Ramos (cell line): ENCODE results near the gene CERS6.
"Not testable (repeated sequence)": the region's sequence is repeated elsewhere in the genome, so short reads cannot be mapped to it uniquely, and the experiment has no call there.

Source experiments
- in situ Hi-C: fragments of 300-500 bp; cut with MboI; formaldehyde crosslinking; loops from one replicate; pipeline ENCODE4 v1.14.3; 2022; ENCODE audit warnings: low sequenced_read_pairs; ENCODE audit not compliant: unreplicated experiment

The CERS6 gene

DNA sequence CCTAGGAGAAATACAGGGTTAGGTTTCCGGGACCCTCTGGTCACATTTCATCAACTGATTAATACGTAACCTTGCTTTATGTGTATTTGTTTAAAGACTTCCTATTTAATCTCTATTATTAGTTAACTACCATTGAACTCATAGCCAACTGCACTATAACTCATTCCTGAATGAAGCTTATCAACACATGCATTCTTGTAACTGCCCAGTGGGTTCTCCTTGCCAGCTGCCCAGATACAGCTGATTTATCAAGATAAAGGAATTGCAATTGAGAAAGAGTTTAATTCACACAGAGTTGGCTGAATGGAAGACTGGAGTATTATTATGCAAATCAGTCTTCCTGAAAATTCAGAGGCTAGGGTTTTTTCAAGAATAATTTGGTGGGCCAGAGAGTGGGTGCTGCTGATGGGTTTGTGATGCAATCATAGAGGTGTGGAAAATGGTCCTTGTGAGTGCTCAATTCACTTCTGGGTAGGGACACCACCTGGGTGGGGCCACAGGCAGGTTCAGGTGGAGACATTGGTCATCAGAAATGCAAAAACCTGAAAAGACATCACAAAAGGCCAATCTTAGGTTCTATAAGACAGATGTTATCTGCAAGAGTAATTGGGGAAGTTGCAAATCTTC lies 325.2 kb downstream of the CERS6 start:
- in situ Hi-C loops = loop anchor here (10.0 kb wide), 1 partner anchor 153 kb away; no protein-coding TSS in a partner anchor

DNA sequence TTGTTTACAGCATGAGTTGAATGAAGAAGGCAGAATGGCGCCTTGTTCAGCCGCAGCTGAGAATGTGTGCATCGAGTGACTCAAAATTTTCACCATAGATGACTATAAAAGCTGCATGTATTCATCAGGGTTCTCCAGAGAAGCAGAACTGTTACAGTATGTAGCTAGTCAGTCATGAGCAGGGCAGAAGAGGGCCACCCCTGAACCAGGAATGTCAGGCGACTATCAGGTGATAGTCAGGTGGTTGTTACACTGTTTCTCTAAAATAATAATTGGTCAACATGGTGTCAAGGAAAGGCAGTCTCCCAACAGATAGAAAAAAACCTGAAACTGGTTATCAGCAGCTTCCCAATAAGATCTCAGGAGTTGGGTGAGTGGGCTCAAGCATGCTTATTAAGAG lies 326.2 kb downstream of the CERS6 start:
- in situ Hi-C loops = loop anchor here (10.0 kb wide), 1 partner anchor 153 kb away; no protein-coding TSS in a partner anchor

GRCh38 chr2:168784993-168785392 lies 328.9 kb downstream of the CERS6 start:
- in situ Hi-C loops = loop anchor here (10.0 kb wide), 1 partner anchor 150 kb away; no protein-coding TSS in a partner anchor

DNA sequence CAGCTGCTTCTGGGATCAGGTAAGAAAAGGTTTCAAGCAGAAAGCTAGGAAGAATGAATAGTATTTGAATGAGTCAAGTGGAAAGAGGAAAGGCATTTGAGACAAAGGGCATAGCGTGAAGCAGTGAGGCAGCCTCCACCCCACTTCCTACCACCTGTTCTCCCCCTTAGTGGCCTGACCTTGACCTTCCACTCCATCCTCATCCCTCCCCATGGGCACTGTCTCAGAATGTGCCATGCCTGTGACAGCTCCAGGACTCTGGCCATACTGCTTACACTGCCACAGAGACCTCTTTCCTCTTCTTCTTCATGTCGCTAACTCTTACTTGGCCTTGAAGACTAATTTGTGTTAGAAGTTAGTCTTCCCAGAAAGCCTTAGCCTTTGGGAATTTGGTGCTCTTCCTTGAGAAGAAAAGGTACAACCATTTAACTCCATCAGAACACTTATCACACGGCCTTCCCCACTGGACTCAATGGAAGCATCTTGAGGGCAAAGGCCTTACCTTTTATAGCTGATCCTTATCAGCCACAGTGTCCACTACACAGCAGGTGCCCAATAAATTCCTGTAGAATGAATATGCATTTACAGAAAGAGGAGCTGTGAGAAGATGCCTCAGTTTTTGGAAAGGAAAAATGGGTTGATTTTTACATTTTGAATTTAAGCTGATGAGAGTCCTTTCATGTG lies 331.2 kb downstream of the CERS6 start:
- in situ Hi-C loops = loop anchor here (10.0 kb wide), 1 partner anchor 148 kb away; no protein-coding TSS in a partner anchor

GRCh38 chr2:168787782-168788376 lies 331.8 kb downstream of the CERS6 start:
- in situ Hi-C loops = loop anchor here (10.0 kb wide), 1 partner anchor 147 kb away; no protein-coding TSS in a partner anchor

DNA sequence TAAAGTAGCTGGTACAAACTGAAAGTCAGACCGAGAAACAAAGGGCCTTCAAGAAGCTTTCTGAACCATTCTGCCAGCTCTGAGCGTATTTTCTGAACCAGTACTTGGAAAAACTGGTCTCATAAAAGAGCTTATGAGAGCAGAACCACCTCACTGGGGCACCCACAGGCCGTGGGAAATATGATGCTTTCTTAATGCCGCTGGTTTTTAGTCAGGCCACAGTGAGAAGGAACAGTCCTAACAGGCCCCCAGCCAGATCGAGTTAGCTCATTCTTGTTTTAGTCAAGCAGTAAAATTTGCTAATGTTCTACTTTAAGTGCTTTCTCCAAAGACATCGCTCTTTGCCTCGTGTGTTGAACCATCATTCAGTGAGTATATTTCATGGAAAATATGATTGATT lies 333.7 kb downstream of the CERS6 start:
- in situ Hi-C loops = loop anchor here (10.0 kb wide), 1 partner anchor 145 kb away; no protein-coding TSS in a partner anchor

- in situ Hi-C loops = no loop called here
These were observed 334.3 kb downstream of the CERS6 start for GRCh38 chr2:168790226-168790902.

DNA sequence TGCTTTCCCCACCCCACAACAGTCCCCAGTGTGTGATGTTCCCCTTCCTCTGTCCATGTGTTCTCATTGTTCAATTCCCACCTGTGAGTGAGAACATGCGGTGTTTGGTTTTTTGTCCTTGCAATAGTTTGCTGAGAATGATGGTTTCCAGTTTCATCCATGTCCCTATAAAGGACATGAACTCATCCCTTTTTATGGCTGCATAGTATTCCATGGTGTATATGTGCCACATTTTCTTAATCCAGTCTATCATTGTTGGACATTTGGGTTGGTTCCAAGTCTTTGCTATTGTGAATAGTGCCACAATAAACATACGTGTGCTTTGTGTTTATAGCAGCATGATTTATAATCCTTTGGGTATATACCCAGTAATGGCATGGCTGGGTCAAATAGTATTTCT lies 335.1 kb downstream of the CERS6 start:
- in situ Hi-C loops = not testable (repeated sequence)

- in situ Hi-C loops = no loop called here
These were observed 337.5 kb downstream of the CERS6 start for GRCh38 chr2:168793596-168793995.

DNA sequence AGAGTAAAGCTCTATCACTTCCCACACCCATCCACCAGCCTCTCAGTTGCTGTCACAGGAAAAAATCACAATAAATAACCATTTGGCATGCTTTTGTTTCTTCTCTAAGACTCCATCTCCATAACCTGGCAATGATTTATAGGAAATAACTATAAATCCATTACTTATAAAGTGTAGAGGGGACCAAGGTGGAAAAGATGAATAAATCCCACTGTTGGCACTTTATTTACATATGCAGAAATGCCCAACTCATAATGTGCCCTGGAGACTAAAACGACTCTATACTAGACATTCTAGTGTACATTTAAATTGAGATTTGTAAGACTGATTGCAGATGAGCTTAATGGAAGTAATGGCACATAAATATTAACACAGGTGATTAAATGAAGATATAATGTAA lies 338.9 kb downstream of the CERS6 start:
- in situ Hi-C loops = no loop called here

- in situ Hi-C loops = no loop called here
These were observed 340.1 kb downstream of the CERS6 start for GRCh38 chr2:168796090-168796577.

- in situ Hi-C loops = no loop called here
These were observed 340.7 kb downstream of the CERS6 start for GRCh38 chr2:168796583-168797285.

GRCh38 chr2:168797286-168797655 lies 341.2 kb downstream of the CERS6 start:
- in situ Hi-C loops = no loop called here

- in situ Hi-C loops = no loop called here
These were observed 342.2 kb downstream of the CERS6 start for GRCh38 chr2:168798076-168798887.

DNA sequence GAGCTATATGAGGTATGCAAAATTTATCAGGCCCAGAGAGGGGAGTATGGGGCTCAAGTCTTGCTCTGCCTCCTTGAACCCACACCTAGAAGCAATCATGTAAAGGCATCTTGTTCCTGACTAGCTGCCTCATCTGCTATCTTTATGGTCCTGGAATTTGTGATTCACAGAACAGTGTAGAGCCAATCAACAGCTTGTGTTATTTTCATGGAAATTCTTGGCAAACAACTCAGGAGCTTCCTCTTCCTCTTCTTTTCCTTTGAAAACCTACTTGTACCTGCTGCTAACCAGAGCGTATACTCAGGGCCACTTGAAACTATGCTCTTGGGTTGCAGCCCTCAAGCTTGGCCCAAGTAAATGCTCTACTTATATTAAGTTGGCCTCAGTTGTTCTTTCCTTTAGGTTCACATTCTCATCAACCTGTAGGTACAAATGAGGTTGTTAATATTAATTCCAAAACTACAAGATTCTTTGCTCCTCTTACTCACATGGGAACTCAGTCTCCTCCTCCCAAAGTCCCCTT lies 342.9 kb downstream of the CERS6 start:
- in situ Hi-C loops = no loop called here

DNA sequence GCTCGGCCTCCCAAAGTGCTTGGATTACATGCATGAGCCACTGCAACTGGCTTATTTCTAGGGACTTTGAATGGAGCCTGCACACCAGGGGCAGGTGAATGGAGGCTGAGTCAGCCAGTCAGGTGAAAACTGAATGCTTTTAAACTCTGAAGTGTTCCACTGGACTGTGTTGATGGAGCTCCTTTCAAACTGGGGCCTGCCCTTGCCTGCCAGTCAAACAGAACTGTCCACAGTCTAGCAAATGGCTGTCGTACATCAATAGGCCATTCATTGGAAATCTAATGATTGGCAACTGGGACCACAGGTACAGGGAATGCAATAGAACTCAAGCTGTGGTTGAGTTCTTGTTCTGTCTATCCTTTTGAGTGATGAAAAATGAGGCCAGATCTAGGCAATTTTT lies 345.4 kb downstream of the CERS6 start:
- in situ Hi-C loops = no loop called here

GRCh38 chr2:168801961-168802858 lies 346.1 kb downstream of the CERS6 start, which contains the start of gene NOSTRIN:
NOSTRIN (plus strand) TSS chr2:168802637; CDS start chr2:168802647, 10 bp downstream.
- in situ Hi-C loops = no loop called here
